Measurements from ENCODE around the gene ZSCAN16. TPM values are rescaled to one million over a fixed set of nuclear protein-coding genes. Genes with fewer than 3 reads are reported as not detected.

Gene ZSCAN16
- total RNA-seq, 1 donor from 2014 or later: 2.2 TPM

DNA sequence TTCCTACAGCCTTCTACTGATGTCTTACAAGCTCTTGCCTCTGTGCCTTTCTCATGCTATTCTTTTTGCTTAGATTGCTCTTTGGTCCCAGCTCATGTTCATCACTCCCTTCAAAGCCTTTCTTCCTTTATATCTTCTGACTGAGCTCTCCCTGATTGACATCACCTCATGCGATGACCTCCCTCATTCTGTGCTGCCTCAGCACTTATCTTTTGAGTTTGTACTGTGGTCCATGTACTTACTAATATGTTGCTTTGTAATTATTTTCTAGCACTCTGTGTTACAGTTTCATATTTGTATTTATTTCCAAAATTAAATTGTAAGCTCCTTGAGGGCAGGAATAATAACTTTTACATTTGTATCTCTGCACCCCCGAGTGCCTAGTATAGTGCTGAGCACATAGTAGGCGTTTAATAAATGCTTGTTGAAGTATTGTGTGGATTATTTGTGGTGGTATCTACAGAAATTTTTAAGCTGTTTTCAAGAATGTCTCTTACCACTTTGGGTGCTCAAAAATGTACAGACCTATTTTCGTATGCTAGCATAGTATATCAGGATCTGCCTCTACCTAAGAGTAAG lies 34.7 kb downstream of the ZSCAN16 start:
- DNase-seq (ENCODE audit: missing footprints) (no peak), ATAC-seq (no peak)
- intact Hi-C loops (cut with DNase I): no loop called here

DNA sequence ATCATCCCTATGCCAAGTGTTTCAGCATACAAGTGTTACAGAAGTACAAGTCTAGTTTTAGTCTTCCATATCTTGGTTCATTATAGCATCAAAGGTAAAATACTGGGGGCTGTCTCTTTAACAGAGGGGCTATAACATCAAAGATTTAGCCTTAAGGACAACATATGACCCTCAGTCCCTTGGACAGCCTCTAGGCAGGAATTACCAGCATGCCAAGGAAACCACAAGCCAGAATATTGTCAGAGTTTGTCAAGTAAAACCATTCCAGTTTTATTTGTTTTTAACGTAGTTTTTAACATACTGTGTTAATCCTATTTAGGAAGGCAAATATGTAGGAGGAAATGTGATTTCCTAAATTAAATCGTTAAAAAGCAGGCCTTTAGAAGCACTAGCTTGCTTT lies 35.8 kb downstream of the ZSCAN16 start:
- DNase-seq (ENCODE audit: missing footprints): no peak
- intact Hi-C loops (cut with DNase I): loop anchor here (5.0 kb wide), 1 partner anchor 57 kb away; no protein-coding TSS in a partner anchor
- no peak for ATAC-seq

DNA sequence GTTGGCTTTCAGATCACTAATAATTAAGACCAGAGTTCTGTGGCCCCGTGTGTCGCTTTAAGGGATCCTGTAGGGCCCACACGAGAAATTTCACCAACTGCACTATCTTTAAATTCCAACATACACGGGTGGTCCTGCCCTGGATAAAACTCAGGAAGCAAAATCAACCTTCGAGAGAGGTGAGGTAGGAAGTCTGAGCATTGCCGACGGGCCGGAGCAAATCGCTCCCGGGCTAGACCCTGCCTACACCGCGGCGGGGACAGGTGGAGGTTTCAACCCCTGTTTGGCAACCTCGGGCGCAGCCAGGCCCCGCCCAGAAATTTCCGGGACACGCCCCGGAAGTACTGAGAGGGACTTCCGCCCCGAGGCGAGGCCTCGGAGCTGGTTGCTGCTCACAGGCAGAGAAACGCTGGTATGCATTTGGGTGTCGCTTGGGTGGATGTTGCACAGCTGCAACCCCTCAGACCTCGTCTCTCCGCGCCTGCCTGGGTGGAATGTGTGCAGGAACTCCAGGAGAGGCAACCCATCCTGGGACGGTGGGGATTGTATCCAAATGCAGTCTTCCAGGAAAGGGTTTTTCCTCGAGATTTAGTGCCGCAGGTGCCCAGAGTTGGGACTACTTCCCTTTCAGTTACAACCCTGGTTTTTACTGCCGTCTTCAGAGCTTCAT lies 37.1 kb downstream of the ZSCAN16 start:
- ATAC-seq (peak; percentile 92), DNase-seq (ENCODE audit: missing footprints) (peak; percentile 82)
- intact Hi-C loops (cut with DNase I): loop anchor here (5.0 kb wide), 1 partner anchor 56 kb away; no protein-coding TSS in a partner anchor

DNA sequence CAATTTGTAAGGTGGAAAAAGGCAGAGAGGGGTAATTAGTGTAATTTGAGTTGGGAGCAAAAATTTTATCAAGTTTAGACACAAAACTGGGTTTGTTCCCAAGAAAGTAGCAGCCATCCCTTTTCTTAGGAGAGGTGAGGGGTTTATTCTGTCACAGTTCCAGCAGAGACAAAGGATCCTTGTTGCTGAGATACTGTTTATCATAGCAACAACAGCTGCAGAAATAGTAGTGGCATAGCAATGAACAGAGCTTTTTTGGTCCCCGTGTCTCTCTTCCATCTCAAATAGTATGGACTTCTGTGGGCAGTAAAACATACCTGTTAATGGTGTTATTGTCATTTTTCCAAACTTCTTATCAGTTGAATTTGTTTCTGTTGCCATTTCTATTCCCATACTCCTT lies 41.2 kb downstream of the ZSCAN16 start:
- ATAC-seq: no peak
- DNase-seq (ENCODE audit: missing footprints): no peak
- intact Hi-C loops (cut with DNase I): no loop called here

DNA sequence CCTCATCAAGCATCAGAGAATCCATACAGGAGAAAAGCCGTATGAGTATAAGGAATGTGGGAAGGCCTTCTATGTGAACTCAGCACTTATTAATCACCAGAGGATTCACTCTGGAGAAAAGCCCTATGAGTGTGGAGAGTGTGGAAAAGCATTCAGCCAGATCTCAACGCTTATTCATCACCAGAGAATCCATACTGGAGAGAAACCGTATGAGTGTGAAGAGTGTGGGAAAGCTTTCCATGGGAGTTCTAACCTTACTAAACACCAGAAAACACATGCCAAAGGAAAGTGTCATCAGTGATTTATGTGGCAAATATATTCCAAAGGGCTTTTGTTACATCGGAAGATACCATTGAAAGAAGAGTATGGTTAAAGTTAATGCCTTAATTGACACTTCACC lies 42.7 kb downstream of the ZSCAN16 start:
- ATAC-seq: no peak
- intact Hi-C loops (cut with DNase I): no loop called here
- no peak for DNase-seq (ENCODE audit: missing footprints)

DNA sequence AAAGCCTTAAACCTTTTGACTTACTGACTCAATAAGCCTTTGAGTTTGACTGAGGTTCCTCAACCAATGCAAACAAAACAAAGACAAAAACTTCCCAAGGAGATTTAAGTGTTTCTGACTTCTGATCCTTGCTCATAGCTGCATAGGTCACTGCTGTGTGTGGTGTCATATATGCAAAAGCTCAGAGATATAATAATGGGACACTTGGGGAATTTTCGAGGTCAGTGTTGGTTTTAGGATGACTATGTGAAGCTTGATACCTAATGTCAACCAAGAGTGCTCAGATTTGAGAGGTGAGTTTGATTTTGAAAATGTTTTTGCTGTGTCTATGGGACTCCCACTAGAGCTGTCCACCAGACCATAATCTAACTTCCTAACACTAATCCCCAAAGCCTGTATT lies 43.5 kb downstream of the ZSCAN16 start:
- no peak for ATAC-seq
- DNase-seq (ENCODE audit: missing footprints): no peak
- intact Hi-C loops (cut with DNase I): no loop called here

DNA sequence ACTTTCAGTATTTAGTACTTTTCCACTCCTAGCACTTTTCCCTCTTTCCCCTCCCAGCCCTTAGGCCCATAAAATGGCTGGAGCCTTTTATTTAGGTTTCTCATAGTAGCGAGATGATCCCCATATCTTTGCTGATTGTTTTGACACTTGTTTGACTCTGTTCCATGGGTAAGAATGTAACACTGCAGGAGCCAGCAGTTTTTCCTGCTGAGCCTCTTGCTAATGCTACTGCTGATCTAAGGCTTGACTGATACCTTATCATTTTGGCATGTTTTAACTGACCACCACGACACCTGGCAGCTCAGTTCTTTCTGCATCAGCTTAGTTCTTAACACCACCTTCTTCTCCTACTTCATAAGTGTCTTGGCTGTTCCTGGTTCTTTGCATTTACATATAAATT lies 46.9 kb downstream of the ZSCAN16 start:
- no peak for DNase-seq (ENCODE audit: missing footprints)
- intact Hi-C loops (cut with DNase I): no loop called here
- no peak for ATAC-seq

DNA sequence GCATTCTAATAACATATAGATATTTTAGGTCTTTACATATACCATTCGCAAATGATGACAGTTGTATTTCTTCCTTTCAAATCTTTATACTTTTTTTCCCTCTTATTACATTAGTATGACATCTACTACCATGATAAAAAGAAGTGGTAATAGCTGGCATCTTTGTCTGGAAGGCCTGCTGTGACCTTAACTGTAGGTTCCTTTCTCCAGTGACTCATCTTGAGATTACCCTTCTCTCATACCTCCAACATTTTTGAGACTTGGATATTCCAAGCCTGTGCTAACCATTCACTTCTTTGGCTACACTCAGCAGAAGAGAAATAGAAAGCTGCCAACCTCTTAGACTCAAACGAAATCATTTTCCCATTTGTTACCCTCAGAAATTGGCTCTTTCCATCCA lies 47.6 kb downstream of the ZSCAN16 start:
- ATAC-seq (no peak), DNase-seq (ENCODE audit: missing footprints) (no peak)
- intact Hi-C loops (cut with DNase I): no loop called here

DNA sequence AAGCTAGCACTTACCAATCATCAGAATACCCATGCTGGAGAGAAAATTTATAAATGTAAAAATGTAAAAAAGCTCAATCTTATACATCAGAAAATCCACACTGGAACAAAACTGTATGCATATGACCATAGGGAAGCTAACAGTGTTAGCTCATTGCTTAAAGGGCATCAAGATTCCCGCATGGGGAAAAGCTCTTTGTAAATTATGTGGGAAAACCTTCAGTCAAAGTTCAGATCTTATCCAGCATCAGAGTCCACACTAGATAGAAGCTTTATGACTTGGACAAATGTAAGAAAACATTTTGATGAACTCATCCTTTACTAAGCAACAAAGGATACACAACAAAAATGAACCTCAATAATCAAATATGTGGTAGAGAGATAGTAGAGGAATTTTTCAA lies 52.0 kb downstream of the ZSCAN16 start:
- intact Hi-C loops (cut with DNase I): no loop called here
- ATAC-seq: no peak
- no peak for DNase-seq (ENCODE audit: missing footprints)

Other genes starting within 250 kb of the ZSCAN16 start
- gene OR2B2, start 212.2 kb upstream of the ZSCAN16 start, total RNA-seq: not detected
- not detected for gene OR2B6, start 167.4 kb upstream of the ZSCAN16 start, total RNA-seq
- 0.35 TPM for gene ZNF165, start 44.0 kb upstream of the ZSCAN16 start, total RNA-seq
- gene ZKSCAN8, start 17.3 kb downstream of the ZSCAN16 start, total RNA-seq: 12.7 TPM
- gene ZSCAN9, start 100.7 kb downstream of the ZSCAN16 start, total RNA-seq: 9.4 TPM
- gene ZKSCAN4, start 127.7 kb downstream of the ZSCAN16 start, total RNA-seq: 2.5 TPM
- gene NKAPL, start 134.7 kb downstream of the ZSCAN16 start, total RNA-seq: 7.4 TPM
- gene ZSCAN26, start 142.5 kb downstream of the ZSCAN16 start, total RNA-seq: 11.1 TPM
- gene PGBD1, start 157.0 kb downstream of the ZSCAN16 start, total RNA-seq: 2.5 TPM
- 10.2 TPM for gene ZSCAN31, start 211.5 kb downstream of the ZSCAN16 start, total RNA-seq
- 4.0 TPM for gene ZKSCAN3, start 225.3 kb downstream of the ZSCAN16 start, total RNA-seq